ENCODE results near the gene ATF7IP. TPM values are rescaled to one million over a fixed set of nuclear protein-coding genes. Genes with fewer than 3 reads are reported as not detected.
"Not testable (repeated sequence)": the region's sequence is repeated elsewhere in the genome, so short reads cannot be mapped to it uniquely, and the experiment has no call there.

The ATF7IP gene
- total RNA-seq, 6 donors from 2014 or later: 20.5 to 65.5 (median 55.9) TPM

DNA sequence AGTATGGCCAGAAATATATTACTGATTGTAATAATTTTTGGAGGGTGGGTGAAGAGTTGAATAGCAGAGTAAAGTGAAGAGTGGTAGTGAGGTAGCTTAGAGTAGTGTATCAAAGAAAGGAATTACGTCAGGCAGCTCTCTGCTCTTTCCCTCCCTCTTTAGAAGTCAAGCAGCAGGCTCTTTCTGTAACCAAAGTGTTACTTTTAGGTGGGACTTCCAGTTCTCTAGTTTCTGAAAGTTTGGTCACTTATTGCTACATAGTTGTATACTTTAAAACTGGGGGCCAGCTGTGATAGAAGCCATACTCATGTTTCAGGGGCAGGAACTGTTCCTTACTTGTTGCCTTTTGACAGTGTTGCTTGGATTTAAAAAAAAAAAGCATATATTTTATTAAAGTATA is 30.6 kb downstream of the ATF7IP start:
- Histone ChIP-seq H3K36me3 (no peaks in the 10 kb centered on the region), H3K27me3 (no peaks in the 10 kb centered on the region), H3K4me1 (peaks cover 22 to 33% (median 28%) of the 10 kb centered on the region in 4 donors), H3K4me3 (no peak overlapping the region), H3K27ac (peak overlapping the region in 1 of 4 donors; percentile 64), H3K9me3 (peaks cover 0 to 4% (median 1%) of the 10 kb centered on the region in 4 donors)
- 15 to 41% methylated on average over 1 of the region's 1 CpG for WGBS, 2 donors
- TF ChIP-seq POLR2A (IDR thresholded peaks at IDR 0.05) (peak in 2 of 4 donors; percentile 35 to 41), POLR2AphosphoS5 (IDR thresholded peaks at IDR 0.05) (no peak), CTCF (IDR thresholded peaks at IDR 0.05) (no peak), EP300 (IDR thresholded peaks at IDR 0.05) (no peak)
- no peak for ATAC-seq (ENCODE audit: low FRiP score in 2 of 2)
- no peak for DNase-seq

DNA sequence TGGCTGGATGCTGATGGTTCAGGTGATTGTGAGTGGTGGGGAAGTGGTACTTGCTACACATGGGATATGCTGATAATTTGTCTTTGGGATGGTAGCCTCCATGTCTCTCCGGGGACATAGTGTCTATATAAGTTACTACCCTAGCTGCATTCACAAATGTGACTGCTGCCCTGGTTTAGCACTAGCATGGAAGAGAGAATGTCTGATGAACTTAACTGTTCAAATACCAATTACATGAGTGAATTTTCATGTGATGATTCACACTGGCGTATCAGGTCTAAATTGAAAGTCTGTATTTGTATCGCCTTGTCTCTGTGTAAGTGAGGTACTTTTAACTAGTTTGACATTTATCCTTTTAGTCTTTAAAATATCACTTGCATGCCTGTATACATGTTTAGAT is 34.4 kb downstream of the ATF7IP start:
- no peak for ATAC-seq (ENCODE audit: low FRiP score in 2 of 2)
- Histone ChIP-seq H3K4me3 (no peak overlapping the region), H3K4me1 (peaks cover 14 to 34% (median 26%) of the 10 kb centered on the region in 4 donors), H3K27ac (no peak overlapping the region), H3K36me3 (no peaks in the 10 kb centered on the region), H3K9me3 (peaks cover 0 to 4% (median 1%) of the 10 kb centered on the region in 4 donors), H3K27me3 (no peaks in the 10 kb centered on the region)
- no peak for DNase-seq
- TF ChIP-seq POLR2A (IDR thresholded peaks at IDR 0.05): no peak
- TF ChIP-seq POLR2AphosphoS5 (IDR thresholded peaks at IDR 0.05): no peak
- TF ChIP-seq CTCF (IDR thresholded peaks at IDR 0.05): no peak
- no peak for TF ChIP-seq EP300 (IDR thresholded peaks at IDR 0.05)
- whole genome bisulfite sequencing, 2 donors: 83 to 93% methylated on average over 3 of the region's 3 CpGs

GRCh38 chr12:14400599-14400998 is 35.1 kb downstream of the ATF7IP start:
- Histone ChIP-seq H3K27ac (no peak overlapping the region), H3K4me1 (peaks cover 9 to 27% (median 23%) of the 10 kb centered on the region in 4 donors), H3K36me3 (no peaks in the 10 kb centered on the region), H3K4me3 (no peak overlapping the region), H3K9me3 (peaks cover 0 to 4% (median 1%) of the 10 kb centered on the region in 4 donors), H3K27me3 (no peaks in the 10 kb centered on the region)
- TF ChIP-seq POLR2A (IDR thresholded peaks at IDR 0.05): no peak
- TF ChIP-seq EP300 (IDR thresholded peaks at IDR 0.05): no peak
- no peak for TF ChIP-seq CTCF (IDR thresholded peaks at IDR 0.05)
- no peak for TF ChIP-seq POLR2AphosphoS5 (IDR thresholded peaks at IDR 0.05)
- DNase-seq: no peak
- no peak for ATAC-seq (ENCODE audit: low FRiP score in 2 of 2)
- 89 to 91% methylated on average over 1 of the region's 1 CpG for WGBS, 2 donors

DNA sequence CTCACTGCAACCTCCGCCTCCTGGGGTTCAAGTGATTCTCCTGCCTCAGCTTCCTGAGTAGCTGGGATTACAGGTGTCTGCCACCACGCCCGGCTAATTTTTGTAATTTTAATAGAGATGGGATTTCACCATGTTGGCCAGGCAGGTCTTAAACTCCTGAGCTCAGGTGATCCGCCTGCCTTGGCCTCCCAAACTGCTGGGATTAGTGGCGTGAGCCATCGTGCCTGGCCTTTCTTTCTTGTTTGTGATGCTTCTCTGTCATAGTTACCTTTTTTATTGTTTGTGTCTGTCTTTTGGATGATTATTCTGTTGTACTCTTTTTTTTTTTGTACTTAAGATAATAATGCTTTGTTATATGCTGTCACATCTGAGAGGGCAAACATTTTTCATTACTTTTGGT is 35.8 kb downstream of the ATF7IP start:
- not testable (repeated sequence) for H3K9me3 ChIP-seq; DNase-seq; H3K36me3 ChIP-seq; H3K27me3 ChIP-seq; H3K4me3 ChIP-seq; H3K27ac ChIP-seq; ATAC-seq (ENCODE audit: low FRiP score in 2 of 2)
- peaks cover 14 to 20% (median 16%) of the 10 kb centered on the region in 4 donors for H3K4me1 ChIP-seq
- 84% methylated on average over 6 of the region's 6 CpGs for WGBS, 2 donors

- H3K4me1 ChIP-seq: peaks cover 11 to 17% (median 15%) of the 10 kb centered on the region in 4 donors
- TF ChIP-seq EP300 (IDR thresholded peaks at IDR 0.05) (no peak), CTCF (IDR thresholded peaks at IDR 0.05) (no peak), POLR2A (IDR thresholded peaks at IDR 0.05) (no peak), POLR2AphosphoS5 (IDR thresholded peaks at IDR 0.05) (no peak)
- no peak for DNase-seq
- H3K27me3 ChIP-seq: no peaks in the 10 kb centered on the region
- H3K9me3 ChIP-seq: peaks cover 0 to 4% (median 1%) of the 10 kb centered on the region in 4 donors
- no peaks in the 10 kb centered on the region for H3K36me3 ChIP-seq
- H3K27ac ChIP-seq: peak overlapping the region in 1 of 4 donors; percentile 40
- H3K4me3 ChIP-seq: no peak overlapping the region
- no peak for ATAC-seq (ENCODE audit: low FRiP score in 2 of 2)
- 90 to 91% methylated on average over 4 of the region's 4 CpGs for WGBS, 2 donors
Measured at GRCh38 chr12:14402697-14403096, 37.2 kb downstream of the ATF7IP start.

All from upper lobe of left lung (tissue), 6 donors.